H1 (cell line): ENCODE results near the gene NDUFB1. TPM values are rescaled to one million over a fixed set of nuclear protein-coding genes. Genes with fewer than 3 reads are reported as not detected.

ENCODE experiments used
- CHD2 ChIP-seq: IDR thresholded peaks from 2 replicates; pipeline ENCODE4 v1.6.1; 2012; ENCODE audit warnings: low read length, improper control_type of control experiment
- EGR1 ChIP-seq: IDR thresholded peaks from 2 replicates; pipeline ENCODE4 v1.6.1; 2011; ENCODE audit warnings: low read depth, low read length, borderline replicate concordance
- RXRA ChIP-seq: IDR thresholded peaks from 2 replicates; pipeline ENCODE4 v1.6.1; 2011; ENCODE audit warnings: low read depth, mild to moderate bottlenecking, low read length, moderate library complexity; ENCODE audit not compliant: insufficient read depth
- polyA plus RNA-seq, 7 experiments: library from polyadenylated mRNA; depleted of rRNA in 3 of 7; stranded (reverse) in 5 of 7; unstranded in 2 of 7; fragments of >200 nt in 5 of 7; fragments of 200-250 nt in 2 of 7; gene quantifications; 1 replicate in 5 of 7; 2 replicates in 1 of 7; 4 replicates in 1 of 7; pipeline versions ENCODE4 v1.2.1 to v1.2.3, GENCODE V29; 2011 to 2013; ENCODE audit warnings: missing spikeins in 2 of 7, mixed read lengths in 2 of 7
- total RNA-seq: library from RNA; stranded (reverse); fragmentation: NEBNext Ultra II Directional; extraction: Animal tissue kit (Norgen Biotek cat#: 25700); gene quantifications from 2 replicates; pipeline ENCODE4 v1.2.1, GENCODE V29; 2021

The NDUFB1 gene
- total and polyA plus RNA-seq, 2 of the 8 experiments (the other 6 are each of a cell fraction or from before 2014, with no cell fraction given), result 124 to 271 TPM

DNA sequence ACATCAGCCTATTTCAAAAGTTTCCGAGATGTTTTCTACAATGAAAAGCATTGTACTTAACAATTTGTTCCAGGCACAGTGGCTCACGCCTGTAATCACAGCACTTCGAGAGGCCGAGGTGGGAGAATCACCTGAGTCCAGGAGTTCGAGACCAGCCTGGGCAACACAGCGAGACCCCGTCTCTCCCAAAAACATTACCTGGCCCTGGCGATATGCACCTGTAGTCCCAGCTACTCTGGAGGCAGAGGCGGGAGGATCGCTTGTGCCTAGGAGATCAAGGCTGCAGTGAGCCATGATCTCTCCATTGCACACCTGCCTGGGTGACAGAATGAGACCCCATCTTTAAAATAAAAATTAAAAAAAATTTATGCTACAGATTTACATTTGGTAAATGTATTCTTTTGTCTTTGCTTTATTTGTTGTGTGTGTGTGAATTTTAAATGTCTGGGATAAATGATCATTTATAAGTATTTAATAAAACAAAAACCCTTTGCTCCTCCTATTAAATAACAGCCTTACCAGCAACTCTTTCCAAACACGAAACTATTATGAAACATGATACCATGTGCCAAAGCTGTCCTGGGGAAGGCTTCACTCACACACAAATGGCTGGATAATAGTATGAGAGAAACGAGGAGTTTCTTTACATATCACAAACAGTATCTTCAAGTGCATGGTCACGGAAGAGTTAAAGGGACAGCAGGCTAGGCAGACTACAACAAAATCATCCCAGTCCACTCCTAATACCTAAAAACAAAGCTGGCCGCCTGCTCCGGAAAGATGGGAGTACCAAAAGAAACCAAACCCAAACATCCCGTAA lies 16.2 kb downstream of the NDUFB1 start (continued):
- TF ChIP-seq CHD2 (no peak), EGR1 (no peak), RXRA (no peak)
